GM23338 (cell line): ENCODE data around the gene ACTG1. TPM values are rescaled to one million over a fixed set of nuclear protein-coding genes. Genes with fewer than 3 reads are reported as not detected.

Experiments used
- ATAC-seq: fragments of 200-7000 bp; cut with Tn5 transposase; 3 replicates; pipeline ENCODE4 v1.9.1; 2020
- DNase-seq: peaks from one replicate; pipeline ENCODE4 v3.0.0-alpha.2; 2015; ENCODE audit warnings: low spot score
- H2AFZ ChIP-seq: fragments of 200-600 bp; sonication (generic); 2 replicates; pipeline ENCODE4 v1.8.0; 2016; ENCODE audit warnings: antibody characterized with exemption, mild to moderate bottlenecking, moderate library complexity
- H3F3A ChIP-seq: fragments of 200-600 bp; sonication (generic); replicated peaks from 2 replicates; pipeline ENCODE4 v1.8.0; 2017; ENCODE audit warnings: antibody characterized with exemption, mixed run types, low read depth
- H3K27ac ChIP-seq: fragments of 200-600 bp; sonication (generic); 2 replicates; pipeline ENCODE4 v1.6.1; 2016; ENCODE audit warnings: low read depth
- H3K27me3 ChIP-seq: fragments of 200-600 bp; sonication (generic); 2 replicates; pipeline ENCODE4 v1.8.0; 2016; ENCODE audit warnings: mild to moderate bottlenecking, mixed run types, moderate library complexity; ENCODE audit not compliant: insufficient read depth
- H3K36me3 ChIP-seq: fragments of 200-600 bp; sonication (generic); 2 replicates; pipeline ENCODE4 v1.8.0; 2016; ENCODE audit warnings: mild to moderate bottlenecking; ENCODE audit not compliant: insufficient read depth
- H3K4me1 ChIP-seq: fragments of 200-600 bp; sonication (generic); 2 replicates; pipeline ENCODE4 v1.8.0; 2016; ENCODE audit warnings: mild to moderate bottlenecking, moderate library complexity; ENCODE audit not compliant: insufficient read depth
- H3K4me2 ChIP-seq: fragments of 200-600 bp; sonication (generic); 2 replicates; pipeline ENCODE4 v1.7.1; 2017; ENCODE audit warnings: mixed run types
- H3K4me3 ChIP-seq: fragments of 200-600 bp; sonication (generic); 2 replicates; pipeline ENCODE4 v1.6.1; 2016; ENCODE audit warnings: mixed run types
- H3K79me2 ChIP-seq: fragments of 200-600 bp; sonication (generic); replicated peaks from 2 replicates; pipeline ENCODE4 v1.8.0; 2017; ENCODE audit warnings: mild to moderate bottlenecking; ENCODE audit not compliant: insufficient read depth
- H3K9me2 ChIP-seq: fragments of 200-600 bp; sonication (generic); 2 replicates; pipeline ENCODE4 v1.8.0; 2017; ENCODE audit not compliant: insufficient read depth
- H4K20me1 ChIP-seq: fragments of 200-600 bp; sonication (generic); replicated peaks from 2 replicates; pipeline ENCODE4 v1.8.0; 2017; ENCODE audit warnings: mild to moderate bottlenecking; ENCODE audit not compliant: insufficient read depth
- H3K27ac Mint-ChIP-seq: 2 replicates; pipeline ENCODE4 v1.8.0; 2020; ENCODE audit warnings: inconsistent platforms, mild to moderate bottlenecking, moderate library complexity, mixed read lengths
- H3K27me3 Mint-ChIP-seq: 3 replicates; pipeline ENCODE4 v1.8.0; 2022; ENCODE audit warnings: low read depth, mild to moderate bottlenecking, moderate library complexity, mixed read lengths, inconsistent platforms; ENCODE audit not compliant: insufficient read depth, poor library complexity
- H3K36me3 Mint-ChIP-seq: 3 replicates; pipeline ENCODE4 v1.8.0; 2021; ENCODE audit warnings: low read depth, mild to moderate bottlenecking, inconsistent platforms, moderate library complexity, mixed read lengths
- H3K4me1 Mint-ChIP-seq: 3 replicates; pipeline ENCODE4 v1.8.0; 2020; ENCODE audit warnings: mild to moderate bottlenecking, inconsistent platforms, mixed read lengths
- H3K4me3 Mint-ChIP-seq: 3 replicates; pipeline ENCODE4 v1.8.0; 2021; ENCODE audit warnings: moderate library complexity, mild to moderate bottlenecking, inconsistent platforms, mixed read lengths
- H3K9me3 Mint-ChIP-seq: 3 replicates; pipeline ENCODE4 v1.8.0; 2020; ENCODE audit warnings: moderate library complexity, mild to moderate bottlenecking, inconsistent platforms, mixed read lengths
- CREB1 ChIP-seq: fragments of 250-450 bp; sonication (Bioruptor Pico); IDR thresholded peaks from 2 replicates; pipeline ENCODE4 v1.5.0; 2020; ENCODE audit warnings: low read depth, mild to moderate bottlenecking, moderate library complexity
- CTCF ChIP-seq, 2 experiments: fragments of 200-600 bp in 1 of 2; sonication (generic) in 1 of 2; conservative IDR thresholded peaks; 2 replicates each; pipeline versions ENCODE4 v1.5.1 to v1.6.1; 2016 to 2017; ENCODE audit warnings: antibody characterized with exemption in 2 of 2, low read depth in 2 of 2, mild to moderate bottlenecking in 2 of 2, moderate library complexity in 1 of 2
- ETS1 ChIP-seq: IDR thresholded peaks from 2 replicates; pipeline ENCODE4 v1.6.1; 2016; ENCODE audit warnings: antibody characterized with exemption
- EZH2 ChIP-seq: fragments of 200-600 bp; sonication (generic); IDR thresholded peaks from one replicate; pipeline ENCODE4 v1.8.0; 2017; ENCODE audit warnings: antibody characterized with exemption, mild to moderate bottlenecking, low read depth; ENCODE audit not compliant: unreplicated experiment
- JUNB ChIP-seq: IDR thresholded peaks from one replicate; pipeline ENCODE4 v1.6.1; 2016; ENCODE audit warnings: antibody characterized with exemption; ENCODE audit not compliant: unreplicated experiment
- NANOG ChIP-seq: IDR thresholded peaks from 2 replicates; pipeline ENCODE4 v1.6.1; 2016; ENCODE audit warnings: antibody characterized with exemption, borderline replicate concordance
- POLR2AphosphoS5 ChIP-seq: IDR thresholded peaks from 2 replicates; pipeline ENCODE4 v1.6.1; 2016; ENCODE audit warnings: antibody characterized with exemption, low read depth
- STAT1 ChIP-seq: IDR thresholded peaks from one replicate; pipeline ENCODE4 v1.6.1; 2016; ENCODE audit warnings: antibody characterized with exemption; ENCODE audit not compliant: unreplicated experiment
- ZNF114 ChIP-seq: fragments of 250-450 bp; sonication (Bioruptor Pico); IDR thresholded peaks from 2 replicates; pipeline ENCODE4 v1.5.0; 2020; ENCODE audit warnings: mild to moderate bottlenecking, moderate library complexity
- ZNF331 ChIP-seq: fragments of 250-450 bp; sonication (Bioruptor Pico); IDR thresholded peaks from 2 replicates; pipeline ENCODE4 v1.5.0; 2020; ENCODE audit warnings: low read depth, mild to moderate bottlenecking, moderate library complexity
- ZNF462 ChIP-seq: fragments of 250-450 bp; sonication (Bioruptor Pico); IDR thresholded peaks from 2 replicates; pipeline ENCODE4 v1.5.0; 2020; ENCODE audit warnings: mild to moderate bottlenecking, moderate library complexity
- long read RNA-seq: library from polyadenylated mRNA; unstranded; transcript quantifications from one replicate; pipeline ENCODE4 v2.0.0, GENCODE V29; 2020; ENCODE audit not compliant: unreplicated experiment
- polyA plus RNA-seq: library from polyadenylated mRNA; unstranded; fragments of >200 nt; fragmentation: Nextera tagmentation; extraction: Ambion mirVana; gene quantifications from 2 replicates; pipeline ENCODE4 v1.2.1, GENCODE V29; 2016
- total RNA-seq: library from RNA; depleted of rRNA; stranded (reverse); fragments of >200 nt; shearing (Covaris generic); gene quantifications from 2 replicates; pipeline ENCODE4 v1.2.3, GENCODE V29; 2014; rRNA removed
- TF ChIP-seq, protein P1 (sequence below): IDR thresholded peaks from one replicate; pipeline ENCODE4 v1.6.1; 2018; ENCODE audit warnings: antibody characterized with exemption; ENCODE audit not compliant: unreplicated experiment

Gene ACTG1
- total RNA-seq (4,739 and 4,954 TPM in 2 replicates), polyA plus RNA-seq (1,867 and 1,896 TPM in 2 replicates)
- long read RNA-seq, transcript ACTG1-214 (7 exons, 1,720 nt), result minor isoform, 37 of 2,068 reads
- long read RNA-seq, transcript ACTG1-210 (5 exons, 2,256 nt), result minor isoform, 62 of 2,068 reads
- long read RNA-seq, transcript ACTG1-206 (6 exons, 1,919 nt), result major isoform, 1,893 of 2,068 reads
- long read RNA-seq, transcript ACTG1-207 (3 exons, 1,678 nt), result minor isoform, 17 of 2,068 reads
- long read RNA-seq, partial matches to known transcripts, result 20 of 2,068 reads
- long read RNA-seq, other reads (novel, unspliced or antisense), result 21 of 2,068 reads

GRCh38 chr17:81512562-81513371 lies at the start of gene ACTG1:
Gene ACTG1, minus strand, starts transcription at chr17:81512799. Its CDS starts 445 bp downstream, at chr17:81512354.
- H3K79me2 ChIP-seq, result peaks cover 53% of the 10 kb centered on the region
- Mint-ChIP-seq H3K36me3 (peaks cover 46% of the 10 kb centered on the region), H3K4me3 (peak within 1 kb of the TSS; percentile 98)
- TF ChIP-seq, protein P1, sequence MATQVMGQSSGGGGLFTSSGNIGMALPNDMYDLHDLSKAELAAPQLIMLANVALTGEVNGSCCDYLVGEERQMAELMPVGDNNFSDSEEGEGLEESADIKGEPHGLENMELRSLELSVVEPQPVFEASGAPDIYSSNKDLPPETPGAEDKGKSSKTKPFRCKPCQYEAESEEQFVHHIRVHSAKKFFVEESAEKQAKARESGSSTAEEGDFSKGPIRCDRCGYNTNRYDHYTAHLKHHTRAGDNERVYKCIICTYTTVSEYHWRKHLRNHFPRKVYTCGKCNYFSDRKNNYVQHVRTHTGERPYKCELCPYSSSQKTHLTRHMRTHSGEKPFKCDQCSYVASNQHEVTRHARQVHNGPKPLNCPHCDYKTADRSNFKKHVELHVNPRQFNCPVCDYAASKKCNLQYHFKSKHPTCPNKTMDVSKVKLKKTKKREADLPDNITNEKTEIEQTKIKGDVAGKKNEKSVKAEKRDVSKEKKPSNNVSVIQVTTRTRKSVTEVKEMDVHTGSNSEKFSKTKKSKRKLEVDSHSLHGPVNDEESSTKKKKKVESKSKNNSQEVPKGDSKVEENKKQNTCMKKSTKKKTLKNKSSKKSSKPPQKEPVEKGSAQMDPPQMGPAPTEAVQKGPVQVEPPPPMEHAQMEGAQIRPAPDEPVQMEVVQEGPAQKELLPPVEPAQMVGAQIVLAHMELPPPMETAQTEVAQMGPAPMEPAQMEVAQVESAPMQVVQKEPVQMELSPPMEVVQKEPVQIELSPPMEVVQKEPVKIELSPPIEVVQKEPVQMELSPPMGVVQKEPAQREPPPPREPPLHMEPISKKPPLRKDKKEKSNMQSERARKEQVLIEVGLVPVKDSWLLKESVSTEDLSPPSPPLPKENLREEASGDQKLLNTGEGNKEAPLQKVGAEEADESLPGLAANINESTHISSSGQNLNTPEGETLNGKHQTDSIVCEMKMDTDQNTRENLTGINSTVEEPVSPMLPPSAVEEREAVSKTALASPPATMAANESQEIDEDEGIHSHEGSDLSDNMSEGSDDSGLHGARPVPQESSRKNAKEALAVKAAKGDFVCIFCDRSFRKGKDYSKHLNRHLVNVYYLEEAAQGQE, result no peak
- TF ChIP-seq JUNB (no peak), ZNF114 (no peak), ZNF331 (CRISPR knock-in tag) (no peak), ZNF462 (no peak), ETS1 (peak; percentile 26; the same call in 1 of the 2 replicates), STAT1 (no peak), CREB1 (CRISPR knock-in tag) (no peak), CTCF (conservative IDR thresholded peaks at IDR 0.05; ENCODE audit: low read depth in 2 of 2) (no peak), POLR2AphosphoS5 (peak; percentile 93), EZH2 (no peak), NANOG (no peak)

More at GRCh38 chr17:81512562-81513371, at the start of gene ACTG1:
- no peaks in the 10 kb centered on the region for H3K9me2 ChIP-seq
- peaks cover 38% of the 10 kb centered on the region for H3K9me3 Mint-ChIP-seq
- H3F3A ChIP-seq, result peaks cover 51% of the 10 kb centered on the region
- H3K36me3 ChIP-seq, result peaks cover 36% of the 10 kb centered on the region
- peak within 1 kb of the TSS; percentile 97 for H3K4me3 ChIP-seq
- peak within 1 kb of the TSS; percentile 94 for H3K27ac ChIP-seq
- peaks cover 40% of the 10 kb centered on the region for H4K20me1 ChIP-seq
- H3K4me1 ChIP-seq, result peaks cover 20% of the 10 kb centered on the region
- peak; percentile 2; the same call in 2 of the 3 replicates for ATAC-seq
- H2AFZ ChIP-seq, result no peak within 1 kb of the TSS
- H3K27ac Mint-ChIP-seq, result peak within 1 kb of the TSS; percentile 91
- H3K27me3 ChIP-seq, result no peaks in the 10 kb centered on the region
- H3K4me1 Mint-ChIP-seq, result peaks cover 28% of the 10 kb centered on the region
- peaks cover 66% of the 10 kb centered on the region for H3K27me3 Mint-ChIP-seq
- H3K4me2 ChIP-seq, result peak within 1 kb of the TSS; percentile 96
- DNase-seq, result peak; percentile 92
